HG03520 (cell line): ENCODE measurements around the gene CAPG.
"Not testable (repeated sequence)": the region's sequence is repeated elsewhere in the genome, so short reads cannot be mapped to it uniquely, and the experiment has no call there.

Experiments used
- ATAC-seq: cut with Tn5 transposase; IDR thresholded peaks from one replicate; pipeline ENCODE4 v1.9.1; 2021; ENCODE audit warnings: mild to moderate bottlenecking, moderate library complexity; ENCODE audit not compliant: unreplicated experiment

CAPG gene

GRCh38 chr2:85398426-85399182, 11.6 kb downstream of the CAPG start:
- no peak for ATAC-seq

DNA sequence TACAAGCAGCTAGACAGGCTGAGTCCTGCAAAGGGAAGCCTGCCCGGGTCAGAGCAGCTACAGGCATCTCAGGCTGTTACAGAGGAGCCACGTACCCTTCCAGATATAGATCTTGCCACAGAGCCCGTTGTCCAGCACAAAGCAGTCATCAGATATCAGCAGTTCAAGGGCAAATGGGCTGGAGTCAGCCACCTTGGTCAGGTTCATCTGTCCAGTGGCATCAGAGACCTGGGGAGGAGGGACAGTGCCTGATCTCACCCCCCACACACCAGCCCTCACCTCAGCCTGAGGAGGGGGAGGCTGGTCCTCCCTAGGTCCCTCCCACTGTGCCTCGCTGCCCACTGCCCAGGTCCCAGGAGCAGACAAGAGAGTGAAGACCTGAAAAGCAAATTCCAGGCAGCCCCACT, 12.2 kb downstream of the CAPG start:
- no peak for ATAC-seq

DNA sequence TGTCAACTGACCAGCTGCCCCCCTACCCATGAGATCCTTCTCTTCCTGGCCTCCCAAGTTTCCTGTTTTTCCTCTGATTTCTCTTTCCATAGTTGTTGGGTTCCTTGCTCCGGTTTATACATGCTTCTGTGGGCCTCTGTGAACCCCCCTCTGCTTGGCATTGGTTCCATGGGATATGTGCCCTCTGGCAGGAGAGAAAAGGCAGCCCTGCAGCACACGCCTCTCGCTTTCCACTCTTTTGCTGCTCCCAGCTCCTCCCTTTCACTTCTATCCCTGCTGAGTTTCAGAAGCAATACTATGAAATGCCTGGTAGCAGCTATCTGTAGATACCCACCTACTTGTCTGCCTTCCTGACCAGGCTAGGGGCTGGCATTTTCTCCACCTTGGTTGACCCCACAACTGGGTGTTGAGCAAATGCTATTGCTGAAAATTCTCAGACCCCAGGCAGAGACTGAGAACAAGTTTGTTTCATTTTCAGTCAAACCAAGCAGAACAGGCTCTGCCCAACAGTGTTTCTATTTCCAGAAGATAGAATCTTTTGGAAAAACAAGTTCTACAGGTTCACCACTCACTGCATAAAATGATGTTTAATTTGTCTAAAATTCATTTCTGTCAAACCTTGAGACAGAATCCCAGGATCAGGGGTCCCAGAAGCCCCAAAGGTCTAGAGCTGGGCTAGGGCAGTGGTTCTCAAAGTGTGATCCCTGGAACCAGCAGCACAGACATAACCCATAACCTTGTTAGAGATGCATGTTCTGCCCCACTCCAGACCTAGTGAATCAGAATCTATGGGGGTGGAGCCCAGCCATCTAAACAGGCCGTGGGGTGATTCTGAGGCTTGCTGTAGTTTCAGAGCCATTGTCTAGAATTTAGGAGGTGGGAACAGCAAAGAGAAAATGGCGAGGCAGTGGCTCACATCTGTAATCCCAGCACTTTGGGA, 13.4 kb downstream of the CAPG start:
- ATAC-seq, result no peak

GRCh38 chr2:85395912-85396475, 14.2 kb downstream of the CAPG start:
- no peak for ATAC-seq

GRCh38 chr2:85394976-85395375, 15.2 kb downstream of the CAPG start:
- no peak for ATAC-seq

GRCh38 chr2:85394261-85394681, 15.9 kb downstream of the CAPG start:
- no peak for ATAC-seq

DNA sequence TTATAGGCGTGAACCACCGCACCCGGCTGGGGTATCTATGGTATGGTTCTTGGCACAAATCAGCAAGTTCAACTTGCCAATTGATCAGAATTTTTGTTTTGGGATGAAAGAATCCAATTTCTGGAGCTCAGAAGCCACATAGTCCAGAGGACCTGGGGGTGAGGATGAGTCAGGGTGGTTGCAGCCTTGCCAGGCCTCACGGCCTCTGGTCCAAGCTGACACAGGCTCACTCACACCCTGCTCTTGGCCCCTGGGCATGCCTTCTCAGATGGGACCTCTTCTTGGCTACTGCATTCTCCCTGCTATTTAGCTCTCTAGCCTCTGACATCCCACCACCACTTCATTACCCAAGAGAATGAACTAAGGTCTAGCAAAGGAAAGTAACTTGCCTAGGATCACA, 16.3 kb downstream of the CAPG start:
- ATAC-seq, result no peak

DNA sequence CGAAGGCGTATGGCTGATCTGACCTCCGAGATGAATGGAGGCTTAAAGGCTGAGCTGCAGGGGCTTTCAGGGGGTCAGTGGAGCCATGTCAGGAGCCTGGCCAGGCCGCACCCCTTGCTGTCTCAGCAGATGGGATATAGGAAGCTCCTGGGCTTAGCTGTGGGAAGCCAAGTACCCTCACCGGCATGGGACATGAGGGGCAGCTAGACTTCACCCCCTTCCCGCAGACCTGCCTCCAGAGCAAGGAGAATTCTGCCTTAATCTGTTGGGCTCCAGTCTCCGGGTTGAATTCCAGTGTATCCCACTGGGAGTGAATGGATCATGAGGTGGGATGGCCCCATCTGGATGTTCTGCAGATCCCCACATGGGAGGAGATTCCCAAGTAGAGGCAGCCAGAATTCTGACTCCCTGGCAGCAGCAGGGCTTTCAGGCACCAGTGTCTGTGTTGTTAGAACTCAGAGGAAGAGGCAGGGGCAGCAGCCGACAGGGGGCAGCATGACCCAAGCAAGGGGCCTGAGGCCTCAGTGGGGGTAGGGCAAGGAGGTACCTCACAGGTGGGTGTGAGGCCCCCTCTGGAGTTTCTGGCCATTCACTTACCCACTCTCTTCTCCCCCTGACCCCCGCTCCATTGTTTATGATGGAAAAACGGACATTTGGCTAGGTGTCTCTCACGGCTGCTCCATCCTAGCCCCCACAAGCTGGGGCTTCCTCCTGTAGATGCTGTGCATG, 19.1 kb downstream of the CAPG start:
- no peak for ATAC-seq

DNA sequence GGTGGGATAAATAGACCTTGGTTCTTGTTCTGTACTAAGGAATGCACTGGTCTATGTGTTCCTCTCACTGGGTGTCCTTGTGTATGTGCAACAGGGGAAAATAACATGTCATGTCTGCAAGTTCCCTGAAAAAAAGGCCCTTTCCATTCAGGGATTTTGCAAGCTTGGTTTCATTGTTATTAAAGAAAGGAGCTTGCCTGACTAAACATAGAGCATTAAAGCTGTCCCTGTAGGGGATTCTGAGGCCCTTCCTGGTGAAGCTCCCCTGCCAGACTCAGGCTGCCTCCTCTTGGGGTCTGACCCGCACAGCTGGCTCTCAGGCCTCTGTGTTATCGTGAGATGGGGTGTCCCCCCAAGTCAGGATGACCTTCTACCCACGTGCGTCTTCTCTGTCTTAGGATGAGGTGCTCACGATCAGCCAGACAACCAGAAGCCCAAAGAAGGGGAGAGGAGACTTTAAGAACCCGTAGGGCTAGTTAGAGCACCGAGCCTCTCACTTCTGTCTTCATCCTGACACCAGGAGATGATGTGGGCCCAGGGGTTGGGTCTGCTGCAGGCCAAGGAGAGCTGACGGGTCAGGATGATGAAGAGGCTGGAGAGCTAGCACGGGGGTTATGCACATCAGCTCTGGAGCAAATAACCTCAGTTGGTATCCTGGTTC, 21.2 kb downstream of the CAPG start:
- no peak for ATAC-seq

GRCh38 chr2:85387754-85388153, 22.4 kb downstream of the CAPG start:
- ATAC-seq, result no peak

GRCh38 chr2:85385746-85386145, 24.4 kb downstream of the CAPG start:
- no peak for ATAC-seq

DNA sequence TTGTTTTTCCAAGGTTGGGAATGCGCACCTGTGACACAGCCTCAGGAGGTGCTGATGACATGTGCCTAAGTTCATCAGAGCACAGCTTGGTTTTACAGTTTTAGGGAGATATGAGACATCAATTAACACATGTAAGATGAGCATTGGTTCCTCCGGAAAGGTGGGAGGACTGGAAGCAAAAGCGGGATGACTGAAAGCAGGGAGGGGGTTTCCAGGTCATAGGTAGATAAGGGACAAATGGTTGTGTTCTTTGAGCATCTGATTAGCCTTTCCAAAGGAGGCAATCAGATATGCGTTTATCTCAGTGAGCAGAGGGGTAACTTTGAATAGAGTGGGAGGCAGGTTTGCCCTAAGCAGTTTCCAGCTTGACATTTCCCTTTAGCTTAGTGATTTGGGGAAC, 26.3 kb downstream of the CAPG start:
- ATAC-seq, result no peak

DNA sequence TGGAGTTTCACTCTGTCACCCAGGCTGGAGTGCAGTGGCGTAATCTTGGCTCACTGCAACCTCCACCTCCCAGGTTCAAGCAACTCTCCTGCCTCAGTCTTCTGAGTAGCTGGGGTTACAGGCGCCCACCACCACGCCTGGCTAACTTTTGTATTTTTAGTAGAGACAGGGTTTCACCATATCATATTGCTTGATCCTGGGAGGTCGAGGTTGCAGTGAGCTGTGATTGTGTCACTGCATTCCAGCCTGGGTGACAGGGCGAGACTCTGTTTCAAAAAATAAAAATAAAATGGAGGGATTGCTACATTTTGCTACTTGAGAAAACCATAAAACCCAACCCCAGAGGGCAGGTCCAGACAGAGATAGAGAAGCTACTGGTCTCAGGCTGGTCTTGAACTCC, 27.0 kb downstream of the CAPG start:
- ATAC-seq, result not testable (repeated sequence)

DNA sequence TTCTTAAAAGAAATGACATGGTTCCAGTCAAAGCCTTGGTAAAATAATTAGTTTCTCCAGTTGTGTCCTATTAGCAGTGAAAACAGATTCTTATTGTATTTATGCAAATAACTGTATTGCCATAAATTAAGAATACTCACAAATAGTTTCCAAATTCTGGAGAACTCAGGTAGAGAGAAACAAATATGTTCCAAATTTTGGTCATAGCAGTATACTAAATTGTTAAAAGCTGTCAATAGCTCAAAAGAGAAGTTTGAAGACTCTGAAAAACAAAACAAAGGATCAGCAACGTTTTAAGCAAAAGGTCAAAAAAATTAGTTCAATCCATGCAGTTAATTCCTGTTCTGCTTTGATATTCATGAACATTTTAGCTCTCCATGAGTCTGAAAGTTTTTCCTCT, 30.1 kb downstream of the CAPG start:
- no peak for ATAC-seq

- no peak for ATAC-seq
Measured at GRCh38 chr2:85378257-85378656, 31.9 kb downstream of the CAPG start.

GRCh38 chr2:85377083-85377482, 33.1 kb downstream of the CAPG start:
- ATAC-seq, result no peak

GRCh38 chr2:85376291-85377065, 33.7 kb downstream of the CAPG start:
- no peak for ATAC-seq

DNA sequence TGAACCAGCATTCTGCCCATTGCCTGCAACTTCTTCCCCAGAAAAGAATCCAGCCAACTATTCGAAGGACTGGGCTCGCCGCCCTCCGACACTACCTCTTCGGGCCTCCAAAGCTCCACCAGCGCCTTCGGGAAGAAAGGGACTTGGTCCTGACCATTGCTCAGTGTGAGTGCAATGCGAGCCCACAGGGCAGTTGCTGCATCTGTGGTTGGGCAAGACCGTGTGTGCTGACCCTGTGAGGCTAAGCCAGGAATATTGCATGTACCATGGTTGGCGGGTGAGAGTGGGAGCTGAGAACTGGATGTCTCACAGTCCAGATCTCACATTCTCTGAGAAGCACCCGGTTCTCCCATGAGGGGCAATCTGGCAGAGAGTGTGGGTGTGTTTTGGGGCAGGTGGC, 39.1 kb downstream of the CAPG start:
- ATAC-seq, result no peak

- no peak for ATAC-seq
Measured at GRCh38 chr2:85369500-85369899, 40.7 kb downstream of the CAPG start.

- no peak for ATAC-seq
Measured at GRCh38 chr2:85368921-85369320, 41.2 kb downstream of the CAPG start.
